Lower lobe of right lung (tissue), 2 donors: Measurements from ENCODE around the gene TKFC. TPM values are rescaled to one million over a fixed set of nuclear protein-coding genes. Genes with fewer than 3 reads are reported as not detected.

ENCODE experiments used
- ATAC-seq, 2 donors: fragments of 200-7000 bp; cut with Tn5 transposase; one replicate each; pipeline ENCODE4 v1.9.1; 2020 to 2022; ENCODE audit warnings: mild to moderate bottlenecking in 2 of 2, moderate library complexity in 2 of 2
- DNase-seq: peaks from one replicate; pipeline ENCODE4 v3.0.0-alpha.2; 2020
- H3K27ac ChIP-seq: fragments of 200-600 bp; one replicate; pipeline ENCODE4 v1.8.0; 2022
- H3K27me3 ChIP-seq: fragments of 200-600 bp; one replicate; pipeline ENCODE4 v1.8.0; 2022; ENCODE audit warnings: low read depth
- H3K36me3 ChIP-seq: fragments of 200-600 bp; one replicate; pipeline ENCODE4 v1.8.0; 2022; ENCODE audit warnings: mild to moderate bottlenecking
- H3K4me1 ChIP-seq: fragments of 200-600 bp; one replicate; pipeline ENCODE4 v1.8.0; 2022
- H3K4me3 ChIP-seq: fragments of 200-600 bp; one replicate; pipeline ENCODE4 v1.8.0; 2022; ENCODE audit warnings: mild to moderate bottlenecking
- H3K9me3 ChIP-seq: fragments of 200-600 bp; one replicate; pipeline ENCODE4 v1.8.0; 2022
- intact Hi-C: fragments of 100-400 bp; cut with DNase I; formaldehyde crosslinking; loops from one replicate; pipeline ENCODE4 v1.11.0; 2022
- total RNA-seq: library from RNA; stranded (reverse); fragmentation: NEBNext Ultra II Directional; extraction: Animal tissue kit (Norgen Biotek cat#: 25700); gene quantifications from one replicate; pipeline ENCODE4 v1.2.1, GENCODE V29; 2021
- TF ChIP-seq, protein P1 (sequence below): fragments of 200-600 bp; IDR thresholded peaks from one replicate; pipeline ENCODE4 v1.8.0; 2022; ENCODE audit warnings: antibody characterized with exemption, mild to moderate bottlenecking
- donor health status: DM: no; HTN: yes; CAD: no; lungs with severe emphysema.

The TKFC gene
- total RNA-seq, 1 donor from 2014 or later = 35.0 TPM

DNA sequence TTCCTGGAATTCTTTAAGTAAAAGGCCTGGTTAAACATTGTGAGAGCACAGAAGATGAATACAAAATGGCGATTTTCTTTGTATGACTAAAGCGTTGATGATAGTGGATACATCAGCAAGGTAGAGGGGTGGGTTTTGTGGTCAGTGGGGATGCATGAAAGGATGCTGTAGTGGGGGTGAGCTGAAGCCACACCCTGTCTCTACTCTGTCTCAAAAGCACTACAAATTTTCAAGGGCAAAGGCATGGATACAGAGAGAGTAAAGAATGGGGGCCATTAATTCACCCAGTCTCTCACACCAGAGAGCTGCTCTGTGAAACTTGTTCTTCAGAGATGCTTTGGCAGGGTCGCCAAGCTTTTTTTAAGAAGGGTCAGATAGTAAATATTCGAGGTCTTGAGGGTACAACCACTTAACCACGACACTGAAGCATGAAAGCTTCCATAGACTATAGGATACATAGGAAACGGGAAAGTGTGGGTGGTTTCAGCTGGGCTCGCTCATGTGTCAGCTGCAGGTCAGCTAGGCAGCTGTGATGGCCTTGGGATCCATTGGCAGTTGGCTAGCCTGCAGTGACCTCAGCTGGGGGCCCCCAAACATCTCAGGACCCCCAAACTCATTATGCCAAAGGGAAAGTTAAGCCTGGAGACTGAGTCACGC is 37.4 kb downstream of the TKFC start:
- intact Hi-C loops = no loop called here
- peaks cover 62% of the 10 kb centered on the region for H3K36me3 ChIP-seq
- H3K4me3 ChIP-seq = no peak overlapping the region
- TF ChIP-seq, protein P1, sequence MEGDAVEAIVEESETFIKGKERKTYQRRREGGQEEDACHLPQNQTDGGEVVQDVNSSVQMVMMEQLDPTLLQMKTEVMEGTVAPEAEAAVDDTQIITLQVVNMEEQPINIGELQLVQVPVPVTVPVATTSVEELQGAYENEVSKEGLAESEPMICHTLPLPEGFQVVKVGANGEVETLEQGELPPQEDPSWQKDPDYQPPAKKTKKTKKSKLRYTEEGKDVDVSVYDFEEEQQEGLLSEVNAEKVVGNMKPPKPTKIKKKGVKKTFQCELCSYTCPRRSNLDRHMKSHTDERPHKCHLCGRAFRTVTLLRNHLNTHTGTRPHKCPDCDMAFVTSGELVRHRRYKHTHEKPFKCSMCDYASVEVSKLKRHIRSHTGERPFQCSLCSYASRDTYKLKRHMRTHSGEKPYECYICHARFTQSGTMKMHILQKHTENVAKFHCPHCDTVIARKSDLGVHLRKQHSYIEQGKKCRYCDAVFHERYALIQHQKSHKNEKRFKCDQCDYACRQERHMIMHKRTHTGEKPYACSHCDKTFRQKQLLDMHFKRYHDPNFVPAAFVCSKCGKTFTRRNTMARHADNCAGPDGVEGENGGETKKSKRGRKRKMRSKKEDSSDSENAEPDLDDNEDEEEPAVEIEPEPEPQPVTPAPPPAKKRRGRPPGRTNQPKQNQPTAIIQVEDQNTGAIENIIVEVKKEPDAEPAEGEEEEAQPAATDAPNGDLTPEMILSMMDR = no peak
- no peaks in the 10 kb centered on the region for H3K9me3 ChIP-seq
- no peak for DNase-seq
- H3K27me3 ChIP-seq = no peaks in the 10 kb centered on the region
- ATAC-seq = no peak
- peak overlapping the region; percentile 44 for H3K27ac ChIP-seq
- peaks cover 11% of the 10 kb centered on the region for H3K4me1 ChIP-seq

DNA sequence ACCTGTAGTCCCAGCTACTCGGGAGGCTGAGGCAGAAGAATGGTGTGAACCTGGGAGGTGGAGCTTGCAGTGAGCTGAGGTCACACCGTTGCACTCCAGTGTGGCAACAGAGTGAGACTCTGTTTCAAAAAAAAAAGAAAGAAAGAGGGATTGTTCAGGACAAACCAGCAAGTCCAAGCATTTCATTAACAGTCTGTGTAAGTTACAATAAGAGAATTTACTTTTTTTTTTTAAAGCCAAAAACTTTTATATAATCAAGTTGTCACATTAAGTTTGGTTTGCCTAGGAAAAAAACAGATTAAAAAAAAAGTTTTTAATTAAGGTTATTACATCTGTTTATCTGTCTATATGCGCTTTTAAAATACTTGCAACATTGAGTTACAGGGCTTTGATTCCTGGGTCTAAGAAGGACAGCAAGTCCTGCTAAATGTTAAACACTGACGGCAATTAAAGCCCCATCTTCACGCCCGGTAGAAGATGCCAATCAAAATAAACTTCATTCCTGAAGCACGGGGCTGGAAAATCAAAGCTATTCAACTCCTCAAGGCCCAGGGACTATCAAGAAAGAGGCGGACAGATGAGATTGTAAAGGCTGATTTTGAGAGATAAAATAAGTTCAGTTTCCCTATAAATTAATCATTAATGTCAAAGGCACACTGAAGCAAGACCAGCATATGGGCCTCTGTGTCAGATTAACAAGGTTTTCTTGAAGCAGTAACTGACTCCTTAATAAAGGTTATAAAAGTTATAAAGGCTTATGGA is 39.8 kb downstream of the TKFC start:
- H3K27ac ChIP-seq = no peak overlapping the region
- H3K4me3 ChIP-seq = no peak overlapping the region
- TF ChIP-seq, protein P1 = no peak
- DNase-seq (no peak), ATAC-seq (no peak)
- peaks cover 43% of the 10 kb centered on the region for H3K36me3 ChIP-seq
- peaks cover 11% of the 10 kb centered on the region for H3K4me1 ChIP-seq
- H3K9me3 ChIP-seq = no peaks in the 10 kb centered on the region
- intact Hi-C loops = no loop called here
- no peaks in the 10 kb centered on the region for H3K27me3 ChIP-seq

DNA sequence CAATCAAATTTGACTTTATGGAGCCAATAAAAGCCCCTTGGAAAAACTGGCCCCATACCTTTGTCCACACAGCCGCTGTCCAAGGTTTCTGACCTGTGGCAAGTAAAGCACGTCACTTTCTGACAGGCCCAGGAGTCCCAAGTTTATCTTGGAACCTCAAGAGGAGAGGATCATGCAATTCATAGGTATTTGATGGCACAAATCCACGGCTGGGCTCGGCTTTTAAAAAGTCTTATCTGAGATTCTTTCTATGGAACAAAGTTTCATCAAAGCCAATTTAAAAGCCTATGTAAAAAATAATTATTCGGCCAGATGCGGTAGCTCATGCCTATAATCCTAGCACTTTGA is 42.7 kb downstream of the TKFC start:
- Histone ChIP-seq H3K9me3 (no peaks in the 10 kb centered on the region), H3K4me1 (peaks cover 9% of the 10 kb centered on the region), H3K36me3 (peaks cover 14% of the 10 kb centered on the region), H3K27me3 (no peaks in the 10 kb centered on the region), H3K4me3 (no peak overlapping the region), H3K27ac (no peak overlapping the region)
- ATAC-seq (no peak), DNase-seq (no peak)
- intact Hi-C loops = no loop called here
- TF ChIP-seq, protein P1 = no peak

DNA sequence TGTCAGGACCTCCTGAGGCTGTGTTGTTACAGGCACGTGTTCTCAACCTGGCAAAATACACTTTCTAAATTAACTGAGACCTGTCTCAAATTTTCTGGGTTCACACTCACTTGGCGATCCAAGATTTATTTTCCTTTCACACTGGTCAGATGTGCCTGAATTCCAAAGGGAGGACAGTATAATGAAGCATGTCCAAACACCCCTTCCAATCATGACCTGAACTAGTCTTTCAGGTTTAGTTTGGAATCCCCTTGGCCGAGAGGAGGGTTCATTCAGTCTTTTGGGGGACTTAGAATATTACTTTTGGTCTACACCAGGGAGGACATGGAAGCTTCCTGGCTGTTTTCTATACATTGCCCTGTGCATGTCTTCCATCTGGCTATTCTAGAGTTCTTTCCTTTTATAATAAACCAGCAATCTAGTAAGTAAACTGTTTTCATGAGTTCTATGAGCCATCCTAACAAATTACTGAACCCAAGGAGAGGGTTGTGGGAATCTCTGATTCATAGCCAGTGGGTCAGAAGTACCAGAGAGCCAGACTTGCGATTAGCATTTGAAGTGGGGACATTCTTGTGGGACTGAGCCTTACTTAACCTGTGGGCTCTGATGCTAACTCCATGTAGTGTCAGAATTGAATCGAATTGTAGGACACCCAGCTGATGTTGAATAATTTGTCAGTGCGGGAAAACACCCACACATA is 44.6 kb downstream of the TKFC start:
- Histone ChIP-seq H3K27me3 (no peaks in the 10 kb centered on the region), H3K9me3 (no peaks in the 10 kb centered on the region)
- intact Hi-C loops = no loop called here

DNA sequence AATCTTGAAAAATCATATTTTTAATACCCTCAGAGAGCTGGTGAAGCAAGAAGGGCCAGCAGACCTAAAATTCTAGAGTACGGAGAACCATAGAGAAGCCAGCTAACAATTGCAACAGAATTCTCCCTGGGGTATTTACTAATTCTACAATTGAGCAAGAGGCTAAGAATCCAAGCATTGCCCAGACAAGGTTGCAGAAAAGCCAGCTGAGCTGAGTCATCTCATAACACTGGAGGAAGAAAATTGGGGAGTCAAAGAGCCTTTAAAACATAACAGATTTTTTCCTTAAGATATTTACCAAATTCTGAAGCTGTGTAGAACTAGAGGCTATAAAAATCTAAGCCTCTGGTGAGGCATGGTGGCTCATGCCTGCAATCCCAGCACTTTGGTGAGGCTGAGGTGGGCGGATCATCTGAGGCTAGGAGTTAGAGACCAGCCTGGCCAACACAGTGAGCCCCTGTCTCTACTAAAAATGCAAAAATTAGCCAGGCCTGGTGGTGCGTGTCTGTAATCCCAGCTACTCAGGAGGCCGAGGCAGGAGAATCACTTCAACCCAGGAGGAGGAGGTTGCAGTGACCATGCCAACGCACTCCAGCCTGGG is 45.8 kb downstream of the TKFC start:
- intact Hi-C loops = no loop called here
- no peak for DNase-seq
- Histone ChIP-seq H3K9me3 (no peaks in the 10 kb centered on the region), H3K27me3 (no peaks in the 10 kb centered on the region), H3K4me3 (no peak overlapping the region), H3K36me3 (peaks cover 11% of the 10 kb centered on the region), H3K27ac (peak overlapping the region; percentile 58), H3K4me1 (peaks cover 6% of the 10 kb centered on the region)
- TF ChIP-seq, protein P1 = no peak
- peak; percentile 62 to 75 for ATAC-seq

More for the DNA sequence above, 44.6 kb downstream of the TKFC start:
- Histone ChIP-seq H3K27ac (no peak overlapping the region), H3K4me3 (no peak overlapping the region), H3K4me1 (peaks cover 6% of the 10 kb centered on the region), H3K36me3 (peaks cover 11% of the 10 kb centered on the region)
- no peak for DNase-seq
- no peak for ATAC-seq
- TF ChIP-seq, protein P1 = no peak
